ENCODE measurements around the gene EFL1.

DNA sequence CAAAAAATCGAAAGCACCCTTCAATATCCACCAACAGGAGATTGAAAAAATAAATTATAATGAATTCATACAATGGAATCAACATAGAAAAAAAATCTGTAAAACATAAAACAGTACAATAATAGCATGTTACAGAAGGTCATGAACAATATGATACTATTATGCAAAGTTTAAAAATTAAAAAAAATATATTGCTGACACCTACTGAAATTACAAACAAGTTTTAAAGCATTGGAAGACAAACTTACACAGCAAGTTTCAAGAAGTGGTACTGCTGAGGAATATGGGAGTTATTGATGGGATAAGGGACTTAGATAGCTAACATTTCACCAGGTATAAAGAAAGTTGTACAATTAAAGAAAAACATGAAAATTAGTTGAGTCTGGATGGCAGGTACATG, 89.4 kb downstream of the EFL1 start:
- no peak for TF ChIP-seq POLR2AphosphoS5 (IDR thresholded peaks at IDR 0.05; ENCODE audit: insufficient read depth, low read depth, low read length)
- TF ChIP-seq, protein P1, sequence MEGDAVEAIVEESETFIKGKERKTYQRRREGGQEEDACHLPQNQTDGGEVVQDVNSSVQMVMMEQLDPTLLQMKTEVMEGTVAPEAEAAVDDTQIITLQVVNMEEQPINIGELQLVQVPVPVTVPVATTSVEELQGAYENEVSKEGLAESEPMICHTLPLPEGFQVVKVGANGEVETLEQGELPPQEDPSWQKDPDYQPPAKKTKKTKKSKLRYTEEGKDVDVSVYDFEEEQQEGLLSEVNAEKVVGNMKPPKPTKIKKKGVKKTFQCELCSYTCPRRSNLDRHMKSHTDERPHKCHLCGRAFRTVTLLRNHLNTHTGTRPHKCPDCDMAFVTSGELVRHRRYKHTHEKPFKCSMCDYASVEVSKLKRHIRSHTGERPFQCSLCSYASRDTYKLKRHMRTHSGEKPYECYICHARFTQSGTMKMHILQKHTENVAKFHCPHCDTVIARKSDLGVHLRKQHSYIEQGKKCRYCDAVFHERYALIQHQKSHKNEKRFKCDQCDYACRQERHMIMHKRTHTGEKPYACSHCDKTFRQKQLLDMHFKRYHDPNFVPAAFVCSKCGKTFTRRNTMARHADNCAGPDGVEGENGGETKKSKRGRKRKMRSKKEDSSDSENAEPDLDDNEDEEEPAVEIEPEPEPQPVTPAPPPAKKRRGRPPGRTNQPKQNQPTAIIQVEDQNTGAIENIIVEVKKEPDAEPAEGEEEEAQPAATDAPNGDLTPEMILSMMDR (IDR thresholded peaks at IDR 0.05; ENCODE audit: extremely low read depth in 1 of 2, insufficient read depth in 1 of 2, low read depth in 1 of 2, low read length in 2 of 2), result no peak
- TF ChIP-seq POLR2A (IDR thresholded peaks at IDR 0.05; ENCODE audit: low read depth, low read length), result no peak
- TF ChIP-seq EZH2 (IDR thresholded peaks at IDR 0.05; ENCODE audit: borderline replicate concordance, low read depth, low read length, severe bottlenecking), result no peak

All from endothelial cell of umbilical vein (primary cell).